GM18502 (cell line): ENCODE measurements around the gene GLMP.

Experiments used
- ATAC-seq: cut with Tn5 transposase; IDR thresholded peaks from one replicate; pipeline ENCODE4 v1.9.1; 2021; ENCODE audit warnings: mild to moderate bottlenecking; ENCODE audit not compliant: unreplicated experiment, poor library complexity

GLMP gene

DNA sequence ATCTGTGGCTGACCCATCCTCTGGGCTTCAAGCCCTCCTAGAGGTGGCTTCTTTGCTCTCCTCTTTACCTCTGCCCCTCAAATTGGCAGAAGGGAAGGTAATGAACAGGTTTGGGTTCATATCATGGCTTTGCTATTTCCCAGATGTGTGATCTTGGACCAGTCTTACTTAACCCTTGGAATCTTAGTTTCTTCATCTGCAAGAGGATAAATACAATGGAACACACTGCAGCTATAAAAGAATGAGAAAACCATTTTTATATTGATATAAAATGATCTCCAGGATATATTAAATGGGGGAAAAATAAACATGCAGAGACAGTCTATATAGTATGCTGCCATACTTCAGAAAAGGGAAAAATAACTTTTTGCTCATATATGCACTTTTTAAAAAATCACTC is 5.6 kb downstream of the GLMP start:
- ATAC-seq, result no peak

DNA sequence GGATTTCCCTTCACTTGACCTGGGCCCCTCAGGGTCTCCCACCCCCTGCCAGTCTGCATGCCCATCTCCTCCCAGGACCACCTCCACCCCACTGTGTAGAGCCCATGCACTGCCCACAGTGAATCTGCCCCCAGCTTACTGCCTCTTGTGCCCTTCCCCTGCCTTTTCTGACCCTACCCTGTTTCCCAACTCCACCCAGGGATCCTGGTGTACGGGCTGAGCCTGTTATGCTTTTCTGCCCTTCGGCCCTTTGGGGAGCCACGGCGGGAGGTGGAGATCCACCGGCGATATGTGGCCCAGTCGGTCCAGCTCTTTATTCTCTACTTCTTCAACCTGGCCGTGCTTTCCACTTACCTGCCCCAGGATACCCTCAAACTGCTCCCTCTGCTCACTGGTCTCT is 9.4 kb downstream of the GLMP start:
- ATAC-seq, result no peak

DNA sequence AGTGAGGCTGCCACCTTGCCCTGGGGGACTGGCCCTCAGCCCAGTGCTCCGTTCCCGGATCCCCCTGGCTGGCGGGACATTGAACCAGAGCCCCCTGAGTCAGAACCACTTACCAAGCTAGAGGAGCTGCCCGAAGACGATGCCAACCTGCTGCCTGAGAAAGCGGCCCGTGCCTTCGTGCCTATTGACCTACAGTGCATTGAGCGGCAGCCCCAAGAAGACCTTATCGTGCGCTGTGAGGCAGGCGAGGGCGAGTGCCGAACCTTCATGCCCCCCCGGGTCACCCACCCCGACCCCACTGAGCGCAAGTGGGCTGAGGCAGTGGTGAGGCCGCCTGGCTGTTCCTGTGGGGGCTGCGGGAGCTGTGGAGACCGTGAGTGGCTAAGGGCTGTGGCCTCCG is 10.0 kb downstream of the GLMP start:
- ATAC-seq, result no peak

DNA sequence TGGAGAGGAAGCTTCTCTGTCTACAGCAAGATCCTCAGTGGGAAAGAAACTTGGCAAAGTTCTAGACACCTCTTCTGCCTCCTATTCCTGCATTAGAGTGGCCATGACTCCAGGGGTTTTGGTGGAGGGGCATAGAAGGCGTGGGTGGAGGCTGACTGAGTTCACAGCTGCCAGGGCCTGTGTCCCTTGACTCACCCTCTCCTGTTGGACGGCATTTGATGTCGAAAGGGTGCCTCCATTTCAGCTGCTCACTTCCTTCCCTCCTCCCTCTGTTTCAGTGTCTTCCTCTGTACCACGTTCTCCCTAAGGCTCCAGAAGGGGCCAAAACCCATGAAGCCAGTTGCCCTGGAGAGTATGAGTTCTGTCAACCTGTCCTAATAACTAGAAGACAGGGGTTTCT is 10.7 kb downstream of the GLMP start:
- ATAC-seq, result no peak

DNA sequence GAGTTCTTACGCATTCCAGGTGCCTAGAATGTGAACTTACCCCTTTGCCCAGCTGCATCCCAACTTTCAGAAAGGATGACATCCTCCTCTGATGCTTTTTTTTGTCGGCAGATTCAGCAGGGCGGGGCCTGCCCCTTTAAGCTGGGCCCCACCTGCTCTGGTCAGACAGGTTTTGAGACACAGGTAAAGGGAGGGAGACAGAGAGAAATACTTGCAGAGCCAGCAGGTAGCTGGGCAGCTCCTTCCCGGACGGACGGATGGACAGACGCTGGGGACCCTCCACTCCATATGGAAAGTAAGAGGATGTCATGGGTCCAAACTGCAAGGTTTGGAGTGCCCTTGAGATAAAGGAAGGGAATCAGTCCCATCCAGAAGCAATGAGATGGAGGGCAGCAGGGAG is 11.4 kb downstream of the GLMP start, which contains the start of gene TMEM79:
TMEM79 (plus strand) TSS at position 214 of the 400 bp plus-strand sequence. CDS start 902 bp downstream, outside the sequence.
- ATAC-seq, result no peak

DNA sequence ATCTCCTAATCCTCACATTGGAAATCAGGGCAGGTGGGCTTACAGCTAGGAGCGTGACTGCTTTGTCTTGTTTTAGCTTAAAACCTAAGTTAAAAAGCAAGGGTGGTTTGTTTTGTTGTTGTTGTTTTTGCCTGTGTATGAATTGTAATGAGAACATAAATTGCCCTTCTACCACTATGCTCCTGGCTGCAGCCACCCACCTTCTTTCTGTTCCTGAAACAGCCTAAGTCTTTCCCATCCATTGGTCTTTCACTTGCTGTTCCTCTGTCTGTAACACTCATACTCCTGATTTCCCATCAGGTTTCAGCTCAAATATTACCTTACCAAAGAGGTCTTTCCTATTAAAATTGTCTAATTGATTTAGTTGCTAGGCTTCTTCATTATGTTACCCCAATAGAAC is 12.0 kb downstream of the GLMP start:
- ATAC-seq, result no peak

DNA sequence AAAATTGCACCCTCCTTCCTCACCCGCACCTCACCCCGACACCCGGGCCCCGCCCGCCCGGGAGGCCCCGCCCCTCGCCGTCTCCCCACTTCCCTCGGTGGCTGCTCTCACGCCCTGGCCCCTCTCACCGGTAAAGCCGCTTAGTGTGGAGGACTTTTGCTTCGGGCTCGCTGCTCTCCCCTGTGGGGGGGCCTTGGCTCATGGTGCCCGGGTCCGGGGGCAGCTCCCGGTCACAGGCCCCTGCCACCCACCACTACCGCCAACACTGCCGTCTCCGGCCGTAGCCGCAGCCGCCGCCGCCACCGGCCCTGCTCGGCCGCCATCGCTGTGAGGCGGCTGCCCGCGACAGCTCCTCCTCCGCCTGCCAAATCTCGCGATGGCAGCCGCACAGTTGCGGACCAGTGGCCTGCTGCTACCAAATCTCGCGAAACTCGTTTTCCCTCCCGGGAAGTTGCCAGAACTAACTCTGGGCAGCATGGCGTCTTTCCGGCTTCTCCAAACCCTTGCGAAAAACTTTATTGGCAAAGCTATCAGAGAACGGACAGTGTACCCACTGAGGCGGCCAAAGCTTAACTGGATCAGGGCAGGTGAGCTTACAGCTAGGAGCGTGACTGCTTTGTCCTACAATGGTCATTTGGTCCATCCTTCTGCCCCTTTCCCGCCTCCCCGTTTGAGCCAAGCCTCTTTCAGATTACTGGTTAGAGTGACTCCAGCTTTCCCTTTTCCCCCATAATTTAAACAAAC is 12.8 kb downstream of the GLMP start, which contains the start of gene SMG5:
SMG5 (minus strand) TSS at position 347 of the 744 bp plus-strand sequence; CDS start at position 202, 145 bp downstream.
- ATAC-seq, result peak; percentile 82

DNA sequence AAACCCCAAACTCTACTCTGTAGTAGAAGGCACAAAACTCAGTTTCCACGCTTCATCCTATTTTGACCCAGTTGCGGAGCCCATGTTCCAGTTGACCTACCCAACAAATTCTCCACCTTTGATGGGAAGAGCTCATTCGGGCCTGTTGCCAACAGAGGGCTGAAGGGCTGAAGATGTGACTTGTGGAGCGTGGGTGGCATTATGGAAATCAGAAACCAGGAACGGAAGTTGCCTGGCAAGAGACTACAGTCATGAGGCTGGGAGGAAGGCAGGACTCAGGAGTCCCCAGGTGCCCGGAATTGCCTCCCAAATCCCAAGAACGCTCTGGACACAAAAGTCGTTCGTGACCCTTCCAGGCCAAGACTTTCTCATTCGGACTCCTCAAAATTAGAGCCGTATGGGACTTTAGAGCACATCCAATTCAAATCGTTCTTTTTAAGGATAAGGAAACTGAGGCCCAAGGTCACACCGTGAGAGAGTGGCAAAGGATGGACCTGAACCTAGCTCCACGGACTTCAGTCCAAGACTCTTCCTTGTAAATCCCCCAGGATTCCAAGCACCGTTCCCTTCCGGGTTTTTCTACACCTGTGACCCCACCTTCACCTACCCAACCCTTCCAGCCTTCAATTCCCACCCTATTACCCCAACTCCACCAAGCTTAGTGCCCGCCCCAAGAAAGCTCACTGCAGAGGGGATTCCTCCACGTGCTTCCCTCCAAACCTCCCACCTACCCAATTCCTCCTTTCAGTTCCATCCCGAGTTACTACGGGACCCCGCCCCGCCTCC is 13.6 kb downstream of the GLMP start:
- ATAC-seq, result no peak

DNA sequence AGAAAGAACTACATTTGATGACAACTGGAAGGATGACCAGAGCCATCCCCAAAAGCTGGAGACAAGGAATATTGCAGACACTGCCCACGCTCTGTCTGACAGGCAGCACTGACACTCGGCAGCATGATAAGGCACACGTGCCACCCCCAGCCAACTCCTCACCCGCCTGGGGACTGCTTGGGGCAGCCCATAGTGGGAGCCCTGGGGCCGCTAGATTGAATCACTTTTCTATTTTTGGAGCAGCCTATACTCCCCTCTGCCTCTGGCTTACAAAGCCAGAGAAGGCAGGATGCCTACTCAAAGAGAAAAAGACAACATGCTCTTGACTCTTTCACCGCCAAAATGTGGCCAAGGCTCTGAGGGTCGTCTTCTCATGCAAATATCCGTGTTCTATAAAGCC is 14.2 kb downstream of the GLMP start:
- ATAC-seq, result no peak

DNA sequence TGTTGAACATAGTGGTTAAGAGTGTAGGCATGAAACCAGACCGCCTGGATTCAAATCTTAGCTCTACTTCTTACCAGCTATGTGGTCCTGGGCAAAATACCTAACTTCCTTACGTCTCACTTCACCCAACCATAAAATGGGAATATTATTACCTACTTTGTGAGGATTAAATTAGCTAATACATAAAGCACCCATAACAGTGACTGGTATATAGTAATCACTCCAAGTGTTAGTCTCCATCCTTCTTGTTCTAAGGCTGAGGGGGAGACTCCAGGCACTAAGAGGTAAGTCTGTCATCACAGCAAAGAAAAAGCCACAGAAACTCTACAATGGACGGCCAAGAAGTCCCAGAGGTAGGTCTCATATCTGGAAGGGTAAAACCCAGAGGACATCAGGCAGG is 15.6 kb downstream of the GLMP start:
- no peak for ATAC-seq

DNA sequence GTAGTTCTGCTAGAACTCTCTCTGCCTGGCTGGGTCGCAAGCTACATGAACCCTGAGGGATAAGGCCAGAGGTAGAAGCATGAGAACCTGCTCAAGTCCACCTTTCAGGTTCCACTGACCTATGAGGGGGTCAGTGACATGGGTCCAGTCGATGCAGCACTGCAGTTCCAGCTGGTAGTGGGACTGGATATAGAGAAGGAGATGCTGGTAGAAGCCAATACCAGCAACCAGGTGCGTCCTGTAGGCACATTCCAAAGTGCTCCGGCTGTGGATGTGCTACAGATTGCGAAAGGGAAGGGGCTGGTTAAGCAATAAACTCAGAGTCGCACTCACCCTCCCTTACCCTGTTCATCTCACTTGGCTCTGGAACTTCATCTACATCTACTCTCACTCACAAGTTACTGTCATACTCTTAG is 18.5 kb downstream of the GLMP start:
- no peak for ATAC-seq

DNA sequence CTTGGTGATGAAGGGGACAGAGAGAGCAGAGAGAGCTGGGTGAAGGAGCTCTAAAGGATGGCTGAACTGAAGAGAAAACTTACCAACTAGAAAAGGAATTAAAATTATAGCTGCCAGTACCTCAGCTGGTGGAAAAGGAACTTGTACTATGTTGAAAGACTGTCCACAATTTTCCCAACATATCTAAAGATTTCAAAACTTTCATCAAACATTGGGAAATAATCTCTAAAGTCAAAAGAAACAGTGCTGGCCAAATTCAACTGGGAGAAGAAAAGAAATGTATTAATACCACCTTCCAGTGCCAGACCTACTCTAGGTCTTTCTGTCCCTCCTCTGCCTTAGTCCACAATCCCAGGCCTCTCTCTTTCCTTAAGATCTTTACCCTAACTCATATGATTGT is 18.9 kb downstream of the GLMP start:
- ATAC-seq, result no peak

DNA sequence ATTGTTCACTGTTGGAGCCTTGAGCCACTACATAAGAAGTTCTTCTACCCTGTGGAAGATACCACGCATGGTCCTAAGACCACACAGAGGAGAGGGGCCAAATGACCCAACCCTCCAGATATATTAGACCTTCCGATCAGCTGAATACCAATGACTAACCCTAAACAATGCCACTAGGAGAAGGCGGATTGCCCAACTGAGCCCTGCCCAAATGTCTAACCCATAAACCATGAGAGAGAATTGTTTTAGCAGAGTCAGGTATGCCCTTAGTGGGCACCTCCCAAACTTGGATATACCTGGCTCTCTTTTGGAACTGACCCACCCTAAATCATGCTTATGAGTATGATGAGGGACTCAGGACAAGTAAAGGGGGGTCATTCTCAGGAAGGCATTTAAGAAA is 25.2 kb downstream of the GLMP start:
- no peak for ATAC-seq

DNA sequence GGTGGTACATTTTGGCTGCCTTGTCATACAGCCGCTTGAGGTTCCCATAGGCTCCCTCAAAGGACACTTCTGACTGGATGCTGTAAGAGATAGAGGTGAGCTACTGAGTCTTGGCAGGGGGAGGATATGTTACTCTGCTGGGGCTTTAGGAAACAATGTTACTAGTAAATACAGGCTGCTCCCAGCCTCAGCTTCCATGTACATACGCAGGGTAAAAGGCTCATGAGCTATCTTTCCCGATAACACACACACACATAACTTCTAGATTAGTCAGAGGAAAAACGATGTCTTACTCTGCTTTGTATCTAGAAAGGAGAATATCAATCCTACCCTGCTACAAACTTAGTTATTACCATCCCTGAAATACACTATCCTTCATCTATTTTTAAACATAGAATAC is 27.1 kb downstream of the GLMP start:
- no peak for ATAC-seq

DNA sequence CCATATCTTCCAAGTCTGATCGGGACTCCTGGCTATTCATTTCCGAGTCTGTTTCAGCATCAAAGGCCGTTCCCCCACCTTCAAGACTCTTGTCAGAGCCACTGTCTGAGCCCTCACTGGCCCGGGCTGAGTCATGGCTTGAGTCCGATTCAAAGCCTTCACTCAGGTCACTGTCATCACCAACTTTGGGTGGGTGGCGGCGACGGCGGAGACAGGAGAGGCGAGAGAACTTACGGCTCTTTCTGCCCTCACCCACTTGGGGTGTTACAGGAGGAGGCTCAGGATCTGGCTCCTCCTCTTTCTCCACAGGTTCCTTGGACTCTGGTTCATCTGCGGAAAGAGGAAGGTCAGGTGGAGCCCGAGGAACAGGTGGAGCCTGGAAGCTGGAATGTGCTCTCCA is 29.4 kb downstream of the GLMP start:
- ATAC-seq, result no peak

DNA sequence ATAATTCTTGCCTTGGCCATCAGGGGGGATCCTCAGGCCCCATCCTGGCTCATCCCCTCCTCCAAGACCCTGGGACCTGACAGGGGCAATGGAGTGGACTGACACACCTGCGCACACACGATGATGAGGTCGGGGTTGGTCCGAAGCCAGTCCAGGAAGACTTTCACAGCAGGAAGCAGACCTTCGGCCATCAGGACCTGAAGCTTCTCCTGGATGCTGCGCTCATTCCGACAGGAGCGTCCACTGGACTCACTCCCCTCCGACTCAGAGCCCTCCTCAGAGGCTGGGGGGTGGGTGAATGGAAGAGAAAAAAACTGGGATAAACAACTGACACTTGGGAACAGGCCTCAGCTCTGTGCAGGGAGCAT is 32.2 kb downstream of the GLMP start:
- no peak for ATAC-seq

DNA sequence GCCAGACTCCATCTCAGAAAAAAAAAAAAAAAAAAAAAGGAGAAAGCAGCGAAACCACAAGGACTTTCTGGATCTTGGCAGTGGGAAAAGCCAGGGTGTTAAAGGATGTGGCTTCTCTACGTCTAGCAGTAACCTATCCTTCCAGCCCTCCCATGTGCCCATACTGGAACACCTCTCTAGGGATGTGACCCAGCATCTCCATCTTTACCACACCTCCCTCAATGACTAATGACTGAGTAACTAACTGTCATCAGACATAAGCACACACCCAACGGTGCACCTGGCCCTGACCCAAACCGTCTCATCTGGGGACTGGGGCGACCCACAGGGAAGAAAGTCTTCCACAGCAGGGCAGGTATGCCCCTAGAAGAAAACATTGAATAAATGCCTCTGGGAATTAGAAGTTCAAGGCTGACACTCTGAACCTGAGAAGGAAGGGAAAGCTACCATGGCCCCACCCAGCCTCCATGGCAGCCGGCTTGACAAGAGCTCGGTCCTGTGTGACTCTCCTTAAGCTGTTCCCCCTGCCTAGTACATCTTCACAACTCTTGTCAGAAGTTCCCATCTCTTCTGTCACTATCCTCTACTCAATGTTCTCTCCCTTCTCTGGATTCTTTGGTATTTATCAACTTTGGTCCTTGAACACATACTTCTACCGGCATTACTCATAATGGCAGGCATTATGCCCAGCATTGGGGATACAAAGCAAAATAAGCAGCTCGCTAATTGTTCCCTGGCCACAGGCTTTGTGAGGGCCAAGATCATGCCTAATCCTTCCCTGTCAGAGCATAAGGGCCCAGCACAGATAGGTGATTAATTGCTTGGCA is 32.8 kb downstream of the GLMP start:
- ATAC-seq, result no peak

DNA sequence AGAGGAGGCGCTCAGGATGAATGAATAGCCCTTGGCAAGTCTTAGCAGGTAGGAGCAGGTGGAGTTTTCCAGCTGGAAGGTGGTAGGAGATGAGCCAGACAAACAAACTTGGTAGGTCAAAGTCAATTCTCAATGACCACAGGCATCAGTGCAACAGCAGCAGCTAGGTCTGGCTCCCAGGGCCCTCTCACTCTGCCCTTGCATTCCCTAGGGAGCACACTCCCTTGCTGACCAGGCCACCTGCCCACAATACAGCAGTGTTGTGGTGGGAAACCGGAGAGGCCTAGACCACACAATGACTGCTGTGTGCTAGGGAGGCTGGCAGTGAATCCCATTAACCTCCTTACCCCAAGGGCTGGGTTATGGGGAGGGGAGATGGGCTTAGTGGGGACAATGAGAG is 34.6 kb downstream of the GLMP start:
- no peak for ATAC-seq

DNA sequence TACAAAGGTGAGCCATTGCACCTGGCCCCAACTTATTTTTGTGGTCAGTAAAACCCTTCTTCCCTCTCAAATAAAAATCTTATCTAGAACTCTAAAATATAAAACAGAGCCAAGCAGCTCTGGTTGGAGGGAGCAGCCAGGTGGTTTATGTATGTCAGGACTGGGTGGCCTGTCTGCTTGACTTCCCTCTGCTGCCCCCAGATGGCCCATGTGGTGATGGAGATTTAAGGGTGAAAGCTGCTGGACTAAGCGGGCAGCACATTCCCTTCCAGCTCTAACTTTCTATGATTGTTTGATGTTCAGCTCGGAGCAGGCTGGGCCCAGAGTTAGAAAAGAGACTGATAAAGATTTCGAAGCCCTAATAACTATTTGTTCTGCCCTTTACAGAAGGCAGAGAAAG is 35.7 kb downstream of the GLMP start:
- ATAC-seq, result no peak

DNA sequence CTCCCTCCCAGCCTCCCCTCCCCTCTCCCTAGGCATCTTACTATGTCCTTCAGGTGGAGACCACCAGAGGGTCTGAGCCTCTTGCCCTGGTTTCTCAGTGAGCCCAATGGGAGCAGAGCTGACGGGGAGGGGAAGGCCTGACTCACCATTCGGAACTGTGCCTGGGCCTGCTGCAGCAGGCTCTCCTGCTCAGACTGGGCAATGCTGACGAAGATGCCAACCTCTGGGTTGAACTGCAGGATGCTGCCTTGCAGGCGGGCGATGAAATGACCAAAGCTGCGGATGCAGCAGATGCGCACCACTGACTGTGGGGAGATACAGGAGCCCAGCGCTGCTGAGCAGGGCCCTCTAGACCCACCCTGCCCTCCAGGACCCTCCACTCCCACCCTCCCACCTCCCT is 36.6 kb downstream of the GLMP start:
- no peak for ATAC-seq

DNA sequence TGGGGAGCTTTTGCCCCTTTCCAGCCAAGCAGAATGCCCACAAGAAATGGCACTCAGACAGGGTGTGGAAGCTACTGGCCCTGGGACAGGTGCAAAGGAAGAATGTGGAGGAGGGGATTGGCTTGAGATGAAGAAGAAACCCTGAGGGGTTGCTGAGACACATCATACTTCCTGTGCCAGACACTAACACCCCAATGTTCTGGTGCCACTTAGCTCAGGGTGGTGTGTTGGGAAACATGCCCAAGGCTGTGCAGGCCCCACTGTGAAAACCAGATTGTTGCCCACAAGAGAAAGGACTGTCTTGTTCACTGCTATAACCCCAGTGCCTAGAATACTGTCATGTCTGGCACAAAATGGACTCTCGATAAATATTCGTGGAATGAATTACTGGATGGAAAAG is 37.8 kb downstream of the GLMP start:
- no peak for ATAC-seq
